Muscle layer of colon (tissue), 2 donors: ENCODE measurements around the gene ID4.

Experiments used
- H3K27ac ChIP-seq: one replicate; pipeline ENCODE4 v1.7.0; 2013; ENCODE audit warnings: low read depth, mild to moderate bottlenecking, low read length, moderate library complexity
- H3K27me3 ChIP-seq, 2 donors: one replicate each; pipeline ENCODE4 v1.7.0; 2013; ENCODE audit warnings: low read length in 2 of 2, mild to moderate bottlenecking in 2 of 2; ENCODE audit not compliant: insufficient read depth in 2 of 2, control insufficient read depth in 1 of 2
- H3K36me3 ChIP-seq: one replicate; pipeline ENCODE4 v1.7.0; 2013; ENCODE audit warnings: mild to moderate bottlenecking, low read length; ENCODE audit not compliant: insufficient read depth
- H3K4me1 ChIP-seq: one replicate; pipeline ENCODE4 v1.7.0; 2013; ENCODE audit warnings: mild to moderate bottlenecking, low read length; ENCODE audit not compliant: insufficient read depth
- H3K4me3 ChIP-seq, 2 donors: one replicate each; pipeline ENCODE4 v1.7.0; 2013; ENCODE audit warnings: low read length in 2 of 2, low read depth in 1 of 2, mild to moderate bottlenecking in 1 of 2, moderate library complexity in 1 of 2
- H3K9ac ChIP-seq: one replicate; pipeline ENCODE4 v1.7.0; 2013; ENCODE audit warnings: low read length
- H3K9me3 ChIP-seq: one replicate; pipeline ENCODE4 v1.7.0; 2013; ENCODE audit warnings: mild to moderate bottlenecking, low read length
- donor health status: abdominal sarcoma.
- donor health status: Adenocarcinoma of cecum.

The ID4 gene

DNA sequence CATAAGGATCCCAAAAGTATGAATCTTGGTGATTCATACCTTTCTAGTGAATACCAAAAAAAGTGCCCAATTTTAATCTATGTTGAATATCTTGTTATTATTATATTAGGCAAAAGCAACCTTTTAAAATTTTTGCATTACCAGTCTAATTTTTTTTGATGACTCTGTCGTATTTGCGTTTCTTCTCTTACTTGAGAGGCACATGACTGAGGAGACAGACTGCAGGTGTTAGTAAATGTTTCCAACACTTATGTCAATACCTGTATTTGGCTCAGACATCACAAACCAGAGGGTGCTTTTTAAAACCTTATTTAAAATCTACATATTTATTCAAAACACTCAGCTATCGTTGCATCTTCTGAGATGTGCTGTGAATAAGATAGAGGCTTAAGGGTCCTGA lies 27.1 kb downstream of the ID4 start:
- Histone ChIP-seq H3K4me1 (no peaks in the 10 kb centered on the region), H3K4me3 (no peak overlapping the region), H3K9me3 (no peaks in the 10 kb centered on the region), H3K9ac (no peak overlapping the region), H3K27ac (no peak overlapping the region), H3K27me3 (no peaks in the 10 kb centered on the region), H3K36me3 (no peaks in the 10 kb centered on the region)

DNA sequence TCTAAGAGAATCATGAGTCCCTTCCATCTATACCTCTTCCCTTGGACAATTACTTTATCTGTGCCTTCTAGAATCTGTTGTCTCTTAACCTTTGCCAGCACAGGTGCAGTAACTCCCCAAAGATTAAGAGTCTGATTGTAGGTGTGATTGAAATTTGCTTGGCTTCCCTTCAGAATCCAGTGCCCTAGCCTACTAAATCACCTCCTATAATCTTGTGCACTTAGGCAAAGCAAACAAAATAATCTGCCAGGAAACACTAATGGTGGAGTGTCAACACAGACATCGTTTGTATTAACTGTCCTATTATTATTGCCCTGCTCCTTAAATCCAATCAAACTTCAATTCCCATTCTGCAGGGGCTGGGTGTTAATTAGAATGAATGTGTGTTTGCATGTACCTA lies 28.0 kb downstream of the ID4 start:
- Histone ChIP-seq H3K9me3 (no peaks in the 10 kb centered on the region), H3K9ac (no peak overlapping the region), H3K4me3 (no peak overlapping the region), H3K36me3 (no peaks in the 10 kb centered on the region), H3K27ac (no peak overlapping the region), H3K4me1 (no peaks in the 10 kb centered on the region), H3K27me3 (no peaks in the 10 kb centered on the region)

DNA sequence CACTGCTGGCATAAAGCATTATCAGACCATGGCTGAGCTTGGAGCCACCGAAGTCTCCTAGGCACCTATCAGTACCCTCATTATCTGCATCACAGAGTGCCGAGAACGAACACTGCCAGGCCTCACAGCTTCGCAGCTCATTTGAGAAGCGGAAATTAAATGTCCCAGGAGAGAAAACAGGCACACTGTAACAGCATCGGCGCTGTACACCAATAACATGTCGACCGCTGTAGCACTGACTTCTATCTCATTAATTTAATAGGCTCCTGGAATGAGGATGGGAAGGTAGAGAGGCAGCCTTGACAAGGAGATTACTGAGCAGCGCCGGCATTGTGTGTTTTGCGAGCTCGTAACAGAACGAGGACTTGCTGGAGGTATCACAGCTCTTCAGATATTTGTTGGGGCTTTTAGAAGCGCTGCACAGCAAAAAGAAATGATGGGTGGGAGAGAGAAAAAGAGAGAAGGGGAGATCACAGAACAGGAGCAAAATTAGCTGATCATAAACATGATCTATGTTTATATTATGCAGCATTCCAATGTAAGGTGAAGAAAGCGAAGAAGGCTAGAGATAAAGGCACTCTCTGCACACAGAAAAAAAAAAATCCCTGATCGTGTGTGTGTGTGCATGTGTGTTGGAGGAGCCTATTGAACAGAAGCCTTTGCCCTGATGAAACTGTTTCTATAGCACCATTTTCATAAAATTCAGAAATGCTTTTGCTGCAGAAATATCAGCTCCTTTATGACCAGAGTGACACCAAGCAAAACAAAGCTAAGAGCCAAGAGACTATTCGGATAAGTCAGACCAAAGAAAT lies 29.2 kb downstream of the ID4 start:
- Histone ChIP-seq H3K4me1 (no peaks in the 10 kb centered on the region), H3K9me3 (no peaks in the 10 kb centered on the region), H3K4me3 (no peak overlapping the region), H3K36me3 (no peaks in the 10 kb centered on the region), H3K27me3 (no peaks in the 10 kb centered on the region), H3K27ac (no peak overlapping the region), H3K9ac (no peak overlapping the region)

DNA sequence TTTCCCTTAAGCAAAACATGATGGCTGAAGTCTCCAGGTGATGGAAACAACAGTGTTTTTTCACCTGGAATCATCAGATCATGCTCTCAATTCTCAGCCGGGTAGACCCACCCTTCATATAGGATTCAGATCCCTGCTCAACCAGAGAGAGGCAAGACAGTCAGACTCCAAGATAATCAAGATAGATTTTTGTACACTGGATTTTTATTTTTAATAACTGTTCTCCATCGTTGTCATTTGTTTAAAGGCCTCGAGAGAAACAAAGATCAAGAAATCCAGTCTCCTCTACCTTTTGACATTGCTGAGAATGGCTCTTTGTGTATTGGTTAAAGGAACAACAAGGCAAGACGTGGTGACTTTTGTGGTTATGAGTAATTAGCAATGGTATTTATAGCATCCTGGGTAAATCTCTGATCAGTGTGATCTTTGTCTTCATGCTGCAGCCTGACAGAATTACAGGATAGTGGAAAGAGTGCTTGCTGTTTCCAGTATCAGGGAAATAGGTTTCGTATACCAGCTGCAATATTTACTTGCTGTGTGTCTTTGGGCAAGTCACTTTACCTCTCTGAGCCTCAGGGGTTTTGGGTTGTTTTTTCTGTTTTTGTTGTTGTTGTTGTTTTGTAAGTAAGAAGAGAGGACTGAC lies 29.9 kb downstream of the ID4 start:
- Histone ChIP-seq H3K36me3 (no peaks in the 10 kb centered on the region), H3K27me3 (no peaks in the 10 kb centered on the region), H3K4me1 (no peaks in the 10 kb centered on the region), H3K27ac (no peak overlapping the region), H3K9ac (no peak overlapping the region), H3K4me3 (no peak overlapping the region), H3K9me3 (no peaks in the 10 kb centered on the region)

DNA sequence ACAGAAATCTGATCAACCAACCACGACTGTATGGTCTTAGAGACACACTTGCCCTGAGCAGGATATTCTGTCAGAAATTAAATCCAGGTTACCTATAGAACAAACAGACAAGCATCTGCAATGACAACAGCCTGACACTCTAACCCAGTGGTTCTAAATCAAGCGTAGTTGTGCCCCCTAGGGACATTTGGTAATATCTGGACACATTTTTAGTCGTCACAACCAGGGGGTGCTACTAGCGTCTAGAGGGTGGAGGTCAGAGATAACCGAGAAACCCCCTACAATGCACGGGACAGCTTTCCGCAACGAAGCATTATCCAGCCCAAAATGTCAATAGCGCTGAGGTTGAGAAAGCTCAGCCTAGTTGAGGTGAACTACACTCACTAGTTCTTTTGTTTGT lies 32.3 kb downstream of the ID4 start:
- Histone ChIP-seq H3K9ac (no peak overlapping the region), H3K27ac (no peak overlapping the region), H3K4me1 (no peaks in the 10 kb centered on the region), H3K27me3 (no peaks in the 10 kb centered on the region), H3K36me3 (no peaks in the 10 kb centered on the region), H3K4me3 (no peak overlapping the region), H3K9me3 (no peaks in the 10 kb centered on the region)

DNA sequence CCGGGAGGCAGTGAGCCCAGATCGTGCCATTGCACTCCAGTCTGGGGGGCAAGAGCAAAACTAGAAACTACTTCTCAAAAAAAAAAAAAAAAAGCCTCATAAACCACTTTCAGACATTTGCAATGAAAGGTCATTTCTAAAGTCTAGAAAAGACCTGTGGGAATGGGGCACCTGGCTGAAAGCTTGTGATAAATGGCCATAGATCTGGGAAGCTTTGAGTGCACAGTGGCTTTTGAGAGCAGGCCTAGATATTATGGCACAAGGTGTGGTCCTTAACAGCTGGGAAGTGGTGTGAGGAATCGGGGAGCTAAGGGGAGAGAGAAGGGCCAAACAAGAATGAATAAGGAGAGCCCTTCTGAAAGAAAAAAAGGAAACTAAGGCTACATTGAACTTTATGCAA lies 33.2 kb downstream of the ID4 start:
- Histone ChIP-seq H3K27ac (no peak overlapping the region), H3K4me1 (no peaks in the 10 kb centered on the region), H3K36me3 (no peaks in the 10 kb centered on the region), H3K27me3 (no peaks in the 10 kb centered on the region), H3K4me3 (no peak overlapping the region), H3K9ac (no peak overlapping the region), H3K9me3 (no peaks in the 10 kb centered on the region)

DNA sequence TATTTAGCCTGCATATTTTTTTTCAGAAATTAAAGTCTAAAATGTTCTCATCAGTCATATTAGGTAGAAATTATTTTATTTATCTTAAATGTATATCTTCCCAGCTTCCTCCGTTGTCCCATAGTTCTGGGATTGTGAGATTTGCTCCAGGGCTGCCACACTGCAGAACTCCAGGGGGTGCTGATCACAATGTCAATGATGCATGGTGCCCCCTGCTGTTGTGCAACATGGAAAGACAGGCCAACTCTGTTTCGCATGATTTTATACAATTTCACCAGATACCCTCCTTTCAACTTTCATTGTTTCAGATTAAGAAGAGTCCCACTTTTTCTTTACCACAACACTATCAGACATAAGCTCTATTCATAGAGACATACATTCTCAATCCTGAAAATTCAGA lies 35.9 kb downstream of the ID4 start:
- Histone ChIP-seq H3K36me3 (no peaks in the 10 kb centered on the region), H3K4me1 (no peaks in the 10 kb centered on the region), H3K27ac (no peak overlapping the region), H3K9ac (no peak overlapping the region), H3K9me3 (no peaks in the 10 kb centered on the region), H3K27me3 (no peaks in the 10 kb centered on the region), H3K4me3 (no peak overlapping the region)

DNA sequence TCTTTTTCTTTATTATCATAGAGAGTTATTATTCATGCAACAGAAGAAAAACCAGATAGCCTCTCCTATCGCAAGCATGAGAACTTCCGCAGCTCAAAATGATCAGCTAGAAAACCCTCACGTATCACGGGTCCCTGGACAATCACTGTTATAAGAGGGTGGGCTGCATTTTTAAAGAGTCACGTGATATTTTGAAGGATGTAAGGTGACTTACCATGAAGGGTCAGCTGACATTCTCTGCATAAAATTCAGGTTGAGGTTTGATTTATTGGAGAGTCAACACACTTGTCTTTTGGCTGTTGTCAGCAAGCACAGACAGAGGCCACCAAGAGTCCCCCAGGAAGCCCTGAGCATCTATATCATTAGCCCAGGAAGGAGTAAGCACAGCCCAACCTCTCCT lies 39.5 kb downstream of the ID4 start:
- H3K4me3 ChIP-seq: no peak overlapping the region
- no peaks in the 10 kb centered on the region for H3K36me3 ChIP-seq
- H3K9me3 ChIP-seq: no peaks in the 10 kb centered on the region
- no peak overlapping the region for H3K9ac ChIP-seq
- H3K27me3 ChIP-seq: no peaks in the 10 kb centered on the region
- no peaks in the 10 kb centered on the region for H3K4me1 ChIP-seq
- no peak overlapping the region for H3K27ac ChIP-seq

DNA sequence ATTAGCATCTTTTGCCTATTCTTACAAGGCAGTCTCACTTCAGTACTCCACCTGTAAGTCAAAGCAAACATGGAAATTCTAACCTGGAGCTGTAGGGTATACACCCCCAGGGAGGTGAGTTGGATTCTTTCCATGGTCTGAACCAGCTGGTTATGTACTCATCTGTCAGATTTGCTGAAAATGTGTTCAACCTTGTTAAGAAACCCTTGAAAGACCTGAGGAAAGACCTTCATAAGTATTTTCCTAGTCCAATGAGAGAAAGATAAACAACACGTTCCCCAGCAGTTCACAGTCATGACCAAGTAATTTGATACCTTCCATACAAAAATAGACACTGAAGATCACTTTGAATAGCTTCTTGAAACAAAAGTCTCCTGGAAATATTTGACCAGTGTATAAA lies 42.5 kb downstream of the ID4 start:
- Histone ChIP-seq H3K27ac (no peak overlapping the region), H3K4me1 (no peaks in the 10 kb centered on the region), H3K9me3 (no peaks in the 10 kb centered on the region), H3K36me3 (no peaks in the 10 kb centered on the region), H3K4me3 (no peak overlapping the region), H3K9ac (no peak overlapping the region), H3K27me3 (no peaks in the 10 kb centered on the region)

DNA sequence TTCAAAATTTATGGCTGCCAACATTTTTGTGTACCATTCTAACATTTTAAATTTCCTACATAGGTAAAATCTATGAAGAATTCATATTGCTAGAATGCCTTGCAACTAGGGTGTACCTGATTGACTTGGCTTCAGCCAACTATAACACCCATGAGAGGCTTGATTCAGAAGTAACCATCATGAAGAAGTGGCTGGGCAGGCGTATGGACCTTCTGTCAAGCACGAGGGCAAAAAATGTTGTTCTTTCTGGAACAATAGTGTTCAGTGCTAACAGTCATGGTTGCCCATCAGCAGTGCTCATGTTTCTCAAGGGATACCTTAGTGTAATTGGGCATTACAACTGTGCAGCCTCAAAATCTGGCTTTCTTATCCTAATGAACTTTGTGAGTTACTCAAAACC lies 42.9 kb downstream of the ID4 start:
- no peak overlapping the region for H3K4me3 ChIP-seq
- H3K4me1 ChIP-seq: no peaks in the 10 kb centered on the region
- H3K9ac ChIP-seq: no peak overlapping the region
- no peaks in the 10 kb centered on the region for H3K9me3 ChIP-seq
- no peak overlapping the region for H3K27ac ChIP-seq
- no peaks in the 10 kb centered on the region for H3K36me3 ChIP-seq
- no peaks in the 10 kb centered on the region for H3K27me3 ChIP-seq

DNA sequence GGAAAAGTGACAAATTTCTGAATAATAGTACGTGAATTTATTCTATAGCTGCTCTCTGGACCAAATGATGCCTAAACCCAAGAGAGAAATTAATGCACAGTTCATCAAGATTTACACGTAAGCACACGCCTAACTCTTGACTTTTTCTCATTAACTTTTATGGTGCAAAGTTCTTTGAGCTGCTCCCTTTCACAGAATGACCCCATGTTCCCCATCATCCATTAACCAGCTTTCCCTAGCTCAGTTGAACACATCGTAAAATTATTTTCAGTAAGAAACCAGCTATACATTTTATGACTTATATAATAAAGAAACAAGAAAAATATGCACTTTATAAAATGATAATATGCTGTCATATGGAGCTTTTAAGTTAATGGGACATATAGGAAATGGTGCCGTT lies 54.3 kb downstream of the ID4 start:
- no peaks in the 10 kb centered on the region for H3K36me3 ChIP-seq
- H3K9ac ChIP-seq: no peak overlapping the region
- H3K9me3 ChIP-seq: no peaks in the 10 kb centered on the region
- no peak overlapping the region for H3K27ac ChIP-seq
- H3K4me1 ChIP-seq: no peaks in the 10 kb centered on the region
- no peaks in the 10 kb centered on the region for H3K27me3 ChIP-seq
- no peak overlapping the region for H3K4me3 ChIP-seq
